HG02973 (cell line): ENCODE results near the gene C16orf74.

Source experiments
- ATAC-seq: cut with Tn5 transposase; IDR thresholded peaks from one replicate; pipeline ENCODE4 v1.9.1; 2021; ENCODE audit warnings: moderate library complexity; ENCODE audit not compliant: unreplicated experiment

Gene C16orf74

GRCh38 chr16:85774811-85775210 is 23.9 kb upstream of the C16orf74 start:
- ATAC-seq: no peak

GRCh38 chr16:85774136-85774535 is 23.2 kb upstream of the C16orf74 start:
- ATAC-seq: no peak

- ATAC-seq: no peak
Observed at GRCh38 chr16:85773044-85773443, 22.1 kb upstream of the C16orf74 start.

GRCh38 chr16:85770741-85771140 is 19.8 kb upstream of the C16orf74 start:
- no peak for ATAC-seq

- ATAC-seq: no peak
Observed at GRCh38 chr16:85768199-85768598, 17.3 kb upstream of the C16orf74 start.

GRCh38 chr16:85767531-85767930 is 16.6 kb upstream of the C16orf74 start:
- no peak for ATAC-seq

GRCh38 chr16:85765767-85766166 is 14.9 kb upstream of the C16orf74 start:
- no peak for ATAC-seq

- ATAC-seq: no peak
Observed at GRCh38 chr16:85765211-85765610, 14.3 kb upstream of the C16orf74 start.

- no peak for ATAC-seq
Observed at GRCh38 chr16:85763616-85764015, 12.7 kb upstream of the C16orf74 start.

- no peak for ATAC-seq
Observed at GRCh38 chr16:85762970-85763369, 12.1 kb upstream of the C16orf74 start.

- ATAC-seq: no peak
Observed at GRCh38 chr16:85761861-85762260, 11.0 kb upstream of the C16orf74 start.

- no peak for ATAC-seq
Observed at GRCh38 chr16:85759631-85760419, 8.9 kb upstream of the C16orf74 start.

GRCh38 chr16:85759136-85759535 is 8.2 kb upstream of the C16orf74 start:
- no peak for ATAC-seq

GRCh38 chr16:85757341-85757822 is 6.5 kb upstream of the C16orf74 start:
- ATAC-seq: no peak

- peak; percentile 32 for ATAC-seq
Observed at GRCh38 chr16:85755929-85756768, 5.3 kb upstream of the C16orf74 start.

- ATAC-seq: no peak
Observed at GRCh38 chr16:85754413-85754812, 3.5 kb upstream of the C16orf74 start.

GRCh38 chr16:85753976-85754375 is 3.1 kb upstream of the C16orf74 start:
- no peak for ATAC-seq

GRCh38 chr16:85753559-85753958 is 2.7 kb upstream of the C16orf74 start:
- no peak for ATAC-seq

- ATAC-seq: no peak
Observed at GRCh38 chr16:85752511-85753420, 1.9 kb upstream of the C16orf74 start.

GRCh38 chr16:85751698-85752501 is 1.0 kb upstream of the C16orf74 start:
- no peak for ATAC-seq
